ENCODE measurements around the gene SPACA6. TPM values are rescaled to one million over a fixed set of nuclear protein-coding genes. Genes with fewer than 3 reads are reported as not detected.
"Not testable (repeated sequence)": the region's sequence is repeated elsewhere in the genome, so short reads cannot be mapped to it uniquely, and the experiment has no call there.

SPACA6 gene
- total and polyA plus RNA-seq, 4 donors: 2.6 to 23.2 (median 14.7) TPM

DNA sequence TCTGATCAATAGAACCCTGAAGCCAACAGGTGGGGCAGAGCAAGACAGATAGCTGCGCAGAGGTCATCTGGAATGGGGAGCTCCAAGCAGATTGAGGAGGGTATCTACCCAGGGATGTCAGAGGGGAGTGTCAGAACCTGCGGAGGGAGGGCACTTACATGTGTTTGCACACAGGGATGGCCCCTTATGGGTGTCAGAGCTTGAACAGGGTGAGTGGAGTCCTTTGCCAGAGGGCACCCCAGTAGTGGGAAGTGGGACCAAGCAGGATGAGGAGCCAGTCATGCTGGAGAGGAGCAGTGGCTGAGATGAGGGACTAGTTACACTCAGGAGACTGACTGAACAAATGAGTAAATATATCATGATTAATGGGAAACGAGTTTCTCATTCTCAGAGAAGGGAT, 29.5 kb upstream of the SPACA6 start:
- H3K4me3 ChIP-seq (ENCODE audit: low read depth, low read length): no peak overlapping the region
- DNase-seq (ENCODE audit: low read depth in 4 of 6, low spot score in 6 of 6): no peak
- H3K27ac ChIP-seq (ENCODE audit: low read depth, low read length): no peak overlapping the region
- 61% methylated on average over 2 of the region's 3 CpGs for WGBS (ENCODE audit: insufficient coverage)
- no peaks in the 10 kb centered on the region for H3K9me3 ChIP-seq (ENCODE audit: control insufficient read depth, insufficient read depth, low read length)
- no peaks in the 10 kb centered on the region for H3K36me3 ChIP-seq (ENCODE audit: control insufficient read depth, insufficient read depth, low read length)
- peaks cover 19% of the 10 kb centered on the region for H3K27me3 ChIP-seq (ENCODE audit: control insufficient read depth, insufficient read depth, low read length)
- no peaks in the 10 kb centered on the region for H3K4me1 ChIP-seq (ENCODE audit: control insufficient read depth, insufficient read depth, low read length)

DNA sequence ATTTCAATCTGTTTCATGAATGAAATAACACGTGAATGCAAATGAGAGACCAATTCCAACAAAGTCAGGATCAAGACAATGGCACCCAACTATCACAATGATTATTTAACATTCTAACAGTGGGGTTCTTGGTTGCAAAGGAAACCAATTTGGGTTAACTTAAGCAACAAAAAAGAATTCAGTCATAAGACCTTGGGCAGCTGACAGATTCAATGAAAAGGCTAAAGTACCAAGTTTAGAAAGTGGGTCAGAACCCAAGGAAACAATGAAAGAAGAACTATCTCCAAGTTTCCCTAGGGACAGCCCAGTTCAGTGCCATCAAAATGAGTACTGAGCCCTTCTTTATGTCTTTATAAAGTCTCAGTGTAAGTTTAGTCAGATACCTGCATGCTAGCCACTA, 29.0 kb upstream of the SPACA6 start:
- Histone ChIP-seq H3K27ac (ENCODE audit: low read depth, low read length) (no peak overlapping the region), H3K27me3 (ENCODE audit: control insufficient read depth, insufficient read depth, low read length) (peaks cover 19% of the 10 kb centered on the region), H3K4me3 (ENCODE audit: low read depth, low read length) (no peak overlapping the region), H3K4me1 (ENCODE audit: control insufficient read depth, insufficient read depth, low read length) (no peaks in the 10 kb centered on the region), H3K36me3 (ENCODE audit: control insufficient read depth, insufficient read depth, low read length) (no peaks in the 10 kb centered on the region), H3K9me3 (ENCODE audit: control insufficient read depth, insufficient read depth, low read length) (no peaks in the 10 kb centered on the region)
- no peak for DNase-seq (ENCODE audit: low read depth in 4 of 6, low spot score in 6 of 6)
- WGBS (ENCODE audit: insufficient coverage): no CpG with 5 or more reads among the region's 1 CpG

DNA sequence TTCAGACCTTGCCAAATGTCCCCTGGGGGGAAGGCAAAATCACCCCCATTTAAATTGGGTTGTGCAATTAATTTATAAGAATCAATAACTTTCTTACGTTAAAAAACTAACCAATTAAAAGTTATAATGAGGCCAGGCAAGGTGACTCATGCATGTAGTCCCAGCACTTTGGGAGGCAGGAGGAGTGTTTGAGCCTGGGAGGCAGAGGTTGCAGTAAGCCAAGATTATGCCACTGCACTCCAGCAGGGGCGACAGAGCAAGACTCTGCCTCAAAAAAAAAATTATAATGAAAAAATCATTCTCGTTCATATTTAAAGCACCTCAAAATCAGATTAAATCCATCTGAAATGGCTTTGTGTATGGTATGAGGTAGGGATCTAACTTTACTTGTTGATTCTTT, 28.1 kb upstream of the SPACA6 start:
- H3K27me3 ChIP-seq (ENCODE audit: control insufficient read depth, insufficient read depth, low read length): peaks cover 19% of the 10 kb centered on the region
- no peaks in the 10 kb centered on the region for H3K9me3 ChIP-seq (ENCODE audit: control insufficient read depth, insufficient read depth, low read length)
- H3K4me1 ChIP-seq (ENCODE audit: control insufficient read depth, insufficient read depth, low read length): no peaks in the 10 kb centered on the region
- no peak overlapping the region for H3K27ac ChIP-seq (ENCODE audit: low read depth, low read length)
- no peaks in the 10 kb centered on the region for H3K36me3 ChIP-seq (ENCODE audit: control insufficient read depth, insufficient read depth, low read length)
- no peak overlapping the region for H3K4me3 ChIP-seq (ENCODE audit: low read depth, low read length)
- no peak for DNase-seq (ENCODE audit: low read depth in 4 of 6, low spot score in 6 of 6)
- no CpG with 5 or more reads among the region's 3 CpGs for WGBS (ENCODE audit: insufficient coverage)

DNA sequence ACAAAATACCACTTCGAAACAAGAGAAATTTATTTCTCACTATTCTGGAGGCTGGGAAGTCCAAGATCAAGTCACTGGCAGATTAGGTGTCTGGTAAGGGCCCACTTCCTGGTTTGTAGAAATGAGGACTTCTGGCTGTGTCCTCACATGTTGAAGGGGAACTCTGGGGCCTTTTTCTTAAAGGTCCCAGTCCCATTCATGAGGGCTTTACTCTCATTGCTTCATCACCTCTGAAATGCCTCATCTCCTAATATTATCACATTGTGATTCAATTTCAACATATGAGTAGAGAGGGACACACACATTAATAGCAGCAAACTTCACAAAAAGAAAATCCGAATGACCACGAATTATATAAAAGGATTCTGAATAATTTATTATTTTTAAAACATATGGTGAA, 24.9 kb upstream of the SPACA6 start:
- no peak overlapping the region for H3K27ac ChIP-seq (ENCODE audit: low read depth, low read length)
- DNase-seq (ENCODE audit: low read depth in 4 of 6, low spot score in 6 of 6): no peak
- H3K4me3 ChIP-seq (ENCODE audit: low read depth, low read length): no peak overlapping the region
- H3K36me3 ChIP-seq (ENCODE audit: control insufficient read depth, insufficient read depth, low read length): no peaks in the 10 kb centered on the region
- H3K9me3 ChIP-seq (ENCODE audit: control insufficient read depth, insufficient read depth, low read length): no peaks in the 10 kb centered on the region
- H3K27me3 ChIP-seq (ENCODE audit: control insufficient read depth, insufficient read depth, low read length): peaks cover 16% of the 10 kb centered on the region
- WGBS (ENCODE audit: insufficient coverage): no CpG with 5 or more reads among the region's 3 CpGs
- H3K4me1 ChIP-seq (ENCODE audit: control insufficient read depth, insufficient read depth, low read length): no peaks in the 10 kb centered on the region

DNA sequence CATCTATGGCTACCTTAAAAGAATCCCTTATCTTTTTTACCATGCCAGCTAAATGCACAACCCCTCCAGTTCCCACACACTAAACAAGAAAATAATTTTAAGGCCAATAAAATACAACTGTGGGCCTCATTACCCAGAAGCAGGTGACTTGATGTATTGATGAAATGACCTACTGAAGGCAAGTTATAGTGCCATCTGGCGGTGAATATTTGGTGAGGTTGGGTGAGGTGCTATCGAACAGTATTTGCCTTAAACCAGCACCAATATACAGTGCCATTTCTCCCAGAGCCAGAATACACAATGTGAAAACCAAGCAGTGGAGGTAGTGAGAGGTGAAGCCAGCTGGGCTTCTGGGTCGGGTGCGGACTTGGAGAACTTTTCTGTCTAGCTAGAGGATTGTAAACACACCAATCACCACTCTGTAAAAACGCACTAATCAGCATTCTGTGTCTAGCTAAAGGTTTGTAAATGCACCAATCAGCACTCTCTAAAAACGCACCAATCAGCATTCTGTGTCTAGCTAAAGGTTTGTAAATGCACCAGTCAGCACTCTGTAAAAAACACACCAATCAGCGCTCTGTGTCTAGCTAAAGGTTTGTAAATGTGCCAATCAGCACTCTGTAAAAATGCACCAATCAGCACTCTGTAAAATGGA, 17.1 kb upstream of the SPACA6 start:
- H3K36me3 ChIP-seq (ENCODE audit: control insufficient read depth, insufficient read depth, low read length); H3K4me1 ChIP-seq (ENCODE audit: control insufficient read depth, insufficient read depth, low read length); H3K9me3 ChIP-seq (ENCODE audit: control insufficient read depth, insufficient read depth, low read length); H3K4me3 ChIP-seq (ENCODE audit: low read depth, low read length); H3K27ac ChIP-seq (ENCODE audit: low read depth, low read length); H3K27me3 ChIP-seq (ENCODE audit: control insufficient read depth, insufficient read depth, low read length); DNase-seq (ENCODE audit: low read depth in 4 of 6, low spot score in 6 of 6): not testable (repeated sequence)
- WGBS (ENCODE audit: insufficient coverage): 49% methylated on average over 2 of the region's 7 CpGs

DNA sequence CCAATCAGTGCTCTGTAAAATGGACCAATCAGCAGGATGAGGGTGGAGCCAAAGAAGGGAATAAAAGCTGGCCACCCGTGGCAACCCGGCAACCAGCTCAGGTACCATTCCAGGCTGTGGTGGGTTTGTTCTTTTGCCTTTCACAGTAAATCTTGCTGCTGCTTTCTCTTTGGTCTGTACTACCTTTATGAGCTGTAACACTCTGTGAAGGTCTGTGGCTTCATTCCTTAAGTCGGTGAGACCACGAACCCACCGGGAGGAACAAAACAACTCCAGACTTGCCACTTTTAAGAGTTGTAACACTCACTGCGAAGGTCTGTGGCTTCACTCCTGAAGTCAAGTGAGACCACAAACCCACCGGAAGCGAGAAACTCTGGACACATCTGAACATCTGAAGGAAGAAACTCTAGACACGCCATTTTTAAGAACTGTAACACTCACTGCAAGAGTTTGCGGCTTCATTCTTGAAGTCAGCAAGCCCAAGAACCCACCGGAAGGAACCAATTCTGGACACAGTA, 16.5 kb upstream of the SPACA6 start:
- WGBS (ENCODE audit: insufficient coverage): 83% methylated on average over 10 of the region's 11 CpGs
- Histone ChIP-seq H3K27ac (ENCODE audit: low read depth, low read length) (no peak overlapping the region), H3K4me3 (ENCODE audit: low read depth, low read length) (no peak overlapping the region), H3K9me3 (ENCODE audit: control insufficient read depth, insufficient read depth, low read length) (no peaks in the 10 kb centered on the region), H3K4me1 (ENCODE audit: control insufficient read depth, insufficient read depth, low read length) (no peaks in the 10 kb centered on the region), H3K36me3 (ENCODE audit: control insufficient read depth, insufficient read depth, low read length) (no peaks in the 10 kb centered on the region), H3K27me3 (ENCODE audit: control insufficient read depth, insufficient read depth, low read length) (peaks cover 2% of the 10 kb centered on the region)
- no peak for DNase-seq (ENCODE audit: low read depth in 4 of 6, low spot score in 6 of 6)

DNA sequence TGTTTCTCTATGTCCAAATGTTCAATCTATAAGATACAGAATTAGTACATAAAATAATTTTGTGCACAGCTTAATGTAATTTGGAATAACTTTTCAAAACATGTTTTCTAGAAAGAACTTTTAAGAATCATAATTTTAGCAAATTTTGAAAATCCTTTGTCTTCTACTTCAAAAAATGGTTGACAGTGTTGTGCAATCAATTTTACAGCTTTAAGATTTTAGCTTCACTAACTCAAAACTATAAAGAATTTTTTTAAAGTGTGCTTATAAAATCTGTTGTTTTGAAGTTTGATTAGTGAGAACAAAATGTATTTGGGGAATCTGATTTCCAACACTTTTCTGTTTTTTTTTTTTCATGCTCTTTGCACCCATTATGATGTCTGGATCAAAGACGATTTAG, 12.7 kb upstream of the SPACA6 start:
- Histone ChIP-seq H3K36me3 (ENCODE audit: control insufficient read depth, insufficient read depth, low read length) (no peaks in the 10 kb centered on the region), H3K4me3 (ENCODE audit: low read depth, low read length) (no peak overlapping the region), H3K27ac (ENCODE audit: low read depth, low read length) (no peak overlapping the region), H3K27me3 (ENCODE audit: control insufficient read depth, insufficient read depth, low read length) (peaks cover 2% of the 10 kb centered on the region), H3K9me3 (ENCODE audit: control insufficient read depth, insufficient read depth, low read length) (no peaks in the 10 kb centered on the region), H3K4me1 (ENCODE audit: control insufficient read depth, insufficient read depth, low read length) (no peaks in the 10 kb centered on the region)
- DNase-seq (ENCODE audit: low read depth in 4 of 6, low spot score in 6 of 6): no peak
- WGBS (ENCODE audit: insufficient coverage): no CpG with 5 or more reads among the region's 1 CpG

DNA sequence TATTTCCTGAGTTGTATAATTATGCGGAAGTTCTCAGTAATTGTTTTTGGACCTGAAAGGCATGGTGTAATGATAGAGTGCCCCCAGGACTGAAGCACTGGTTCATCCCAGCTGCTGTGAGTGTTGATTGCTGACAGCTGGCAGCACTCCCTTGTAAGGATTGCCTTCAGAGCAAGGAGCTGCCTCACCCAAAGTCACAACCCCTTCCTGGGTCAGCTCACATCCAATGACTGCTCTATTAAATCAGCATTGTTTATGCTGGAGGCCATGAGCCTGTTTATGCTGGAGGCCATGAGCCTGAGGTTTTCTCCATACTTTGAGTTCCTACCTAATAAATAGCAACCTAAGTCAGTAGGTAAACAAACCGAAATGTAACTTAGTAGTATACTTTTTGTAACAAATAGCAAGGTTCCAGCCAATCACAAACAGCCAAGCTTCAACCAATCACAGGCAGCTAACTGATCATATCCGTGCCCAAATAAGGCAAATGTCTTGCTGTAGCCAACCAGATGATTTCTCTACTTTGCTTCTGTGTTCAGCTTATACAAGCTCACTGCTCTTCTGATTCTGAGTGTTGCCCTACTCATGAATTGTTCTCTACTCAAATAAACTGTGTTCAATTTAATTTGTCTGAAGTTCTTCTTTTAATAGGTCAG, 11.7 kb upstream of the SPACA6 start:
- 60% methylated on average over 1 of the region's 3 CpGs for WGBS (ENCODE audit: insufficient coverage)
- peak in 1 of 6 donors; percentile 28 for DNase-seq (ENCODE audit: low read depth in 4 of 6, low spot score in 6 of 6)
- H3K27ac ChIP-seq (ENCODE audit: low read depth, low read length): no peak overlapping the region
- H3K4me1 ChIP-seq (ENCODE audit: control insufficient read depth, insufficient read depth, low read length): no peaks in the 10 kb centered on the region
- peaks cover 2% of the 10 kb centered on the region for H3K27me3 ChIP-seq (ENCODE audit: control insufficient read depth, insufficient read depth, low read length)
- H3K36me3 ChIP-seq (ENCODE audit: control insufficient read depth, insufficient read depth, low read length): no peaks in the 10 kb centered on the region
- no peak overlapping the region for H3K4me3 ChIP-seq (ENCODE audit: low read depth, low read length)
- no peaks in the 10 kb centered on the region for H3K9me3 ChIP-seq (ENCODE audit: control insufficient read depth, insufficient read depth, low read length)

DNA sequence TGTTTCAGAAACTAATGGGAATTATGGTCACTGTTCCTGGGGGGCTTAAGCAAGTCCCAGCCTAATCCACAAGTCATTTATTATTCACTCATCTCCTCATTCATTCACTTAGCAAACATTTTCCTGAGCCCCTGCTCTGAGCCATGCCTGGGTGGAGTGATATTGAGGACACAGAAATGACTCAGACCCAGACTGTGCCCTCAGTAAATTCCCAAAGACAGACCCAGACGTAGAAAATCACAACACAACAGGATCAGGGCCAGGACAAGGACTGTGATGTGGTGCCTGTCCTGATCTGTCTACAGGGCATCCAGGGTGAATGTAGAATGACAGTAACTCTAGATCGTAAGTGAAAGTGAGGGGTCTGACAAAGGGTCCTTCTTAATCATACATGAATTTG, 7.0 kb upstream of the SPACA6 start:
- no peak for DNase-seq (ENCODE audit: low read depth in 4 of 6, low spot score in 6 of 6)
- Histone ChIP-seq H3K4me1 (ENCODE audit: control insufficient read depth, insufficient read depth, low read length) (peaks cover 31% of the 10 kb centered on the region), H3K27ac (ENCODE audit: low read depth, low read length) (no peak overlapping the region), H3K4me3 (ENCODE audit: low read depth, low read length) (no peak overlapping the region), H3K27me3 (ENCODE audit: control insufficient read depth, insufficient read depth, low read length) (no peaks in the 10 kb centered on the region), H3K36me3 (ENCODE audit: control insufficient read depth, insufficient read depth, low read length) (no peaks in the 10 kb centered on the region), H3K9me3 (ENCODE audit: control insufficient read depth, insufficient read depth, low read length) (no peaks in the 10 kb centered on the region)
- WGBS (ENCODE audit: insufficient coverage): no CpG with 5 or more reads among the region's 2 CpGs

All from spinal cord (tissue), 10 donors.